ENCODE results near the gene PDGFD.

Gene PDGFD

GRCh38 chr11:103994094-103994493 lies 169.9 kb downstream of the PDGFD start:
- DNase-seq: no peak

GRCh38 chr11:103993507-103993906 lies 170.4 kb downstream of the PDGFD start:
- no peak for DNase-seq

GRCh38 chr11:103988595-103988969 lies 175.4 kb downstream of the PDGFD start:
- DNase-seq: no peak

GRCh38 chr11:103987629-103988594 lies 176.0 kb downstream of the PDGFD start:
- DNase-seq: no peak

- DNase-seq: no peak
Observed at GRCh38 chr11:103985041-103985440, 178.9 kb downstream of the PDGFD start.

GRCh38 chr11:103980108-103980507 lies 183.8 kb downstream of the PDGFD start:
- no peak for DNase-seq

- DNase-seq: no peak
Observed at GRCh38 chr11:103978616-103979595, 185.0 kb downstream of the PDGFD start.

- no peak for DNase-seq
Observed at GRCh38 chr11:103972013-103972412, 191.9 kb downstream of the PDGFD start.

- no peak for DNase-seq
Observed at GRCh38 chr11:103970701-103971249, 193.2 kb downstream of the PDGFD start.

- DNase-seq: peak; percentile 24
Observed at GRCh38 chr11:103968685-103969084, 195.3 kb downstream of the PDGFD start.

GRCh38 chr11:103967985-103968384 lies 196.0 kb downstream of the PDGFD start:
- no peak for DNase-seq

- DNase-seq: no peak
Observed at GRCh38 chr11:103964390-103964789, 199.6 kb downstream of the PDGFD start.

GRCh38 chr11:103963648-103964047 lies 200.3 kb downstream of the PDGFD start:
- no peak for DNase-seq

- DNase-seq: no peak
Observed at GRCh38 chr11:103961010-103961409, 202.9 kb downstream of the PDGFD start.

GRCh38 chr11:103960108-103960507 lies 203.8 kb downstream of the PDGFD start:
- DNase-seq: no peak

GRCh38 chr11:103959279-103959942 lies 204.5 kb downstream of the PDGFD start:
- no peak for DNase-seq

- DNase-seq: no peak
Observed at GRCh38 chr11:103958475-103959215, 205.3 kb downstream of the PDGFD start.

- no peak for DNase-seq
Observed at GRCh38 chr11:103953797-103954486, 210.0 kb downstream of the PDGFD start.

- no peak for DNase-seq
Observed at GRCh38 chr11:103949781-103950180, 214.2 kb downstream of the PDGFD start.

- DNase-seq: no peak
Observed at GRCh38 chr11:103948187-103948763, 215.7 kb downstream of the PDGFD start.

GRCh38 chr11:103947546-103947919 lies 216.4 kb downstream of the PDGFD start:
- DNase-seq: no peak
